Measurements from ENCODE around the gene HIGD1B. TPM values are rescaled to one million over a fixed set of nuclear protein-coding genes. Genes with fewer than 3 reads are reported as not detected.

The HIGD1B gene
- total RNA-seq, 5 donors from 2014 or later (not counting 1 experiment from before 2014, with no cell fraction given): not detected

GRCh38 chr17:44826123-44826790 is 21.4 kb upstream of the HIGD1B start:
- CTCF ChIA-PET: interaction anchor here in 1 of 2 donors (0.6 kb wide), 1 partner anchor 917 kb away, joined by 3 read pairs; no protein-coding TSS in a partner anchor
- ATAC-seq (replicated peaks in 1 of 4) (no peak), DNase-seq (no peak)
- WGBS (ENCODE audit: insufficient coverage): 90% methylated on average over 7 of the region's 15 CpGs
- Mint-ChIP-seq H3K4me1 (peaks cover 9 to 15% (median 11%) of the 10 kb centered on the region in 3 donors), H3K36me3 (no peaks in the 10 kb centered on the region), H3K4me3 (no peak overlapping the region), H3K27me3 (peaks cover 24 to 59% of the 10 kb centered on the region in 2 donors), H3K9me3 (no peaks in the 10 kb centered on the region), H3K27ac (no peak overlapping the region)
- POLR2A ChIA-PET: no interaction called here
- Histone ChIP-seq H3K36me3 (ENCODE audit: control insufficient read depth in 2 of 2, extremely low read depth in 1 of 2, insufficient read depth in 1 of 2, low read length in 1 of 2) (no peaks in the 10 kb centered on the region), H3K9me3 (no peaks in the 10 kb centered on the region), H3K4me1 (ENCODE audit: control insufficient read depth in 1 of 2, extremely low read depth in 1 of 2, insufficient read depth in 2 of 2, low read length in 2 of 2) (peaks cover 4 to 11% of the 10 kb centered on the region in 2 experiments), H3K27me3 (replicated peaks in 1 of 2; ENCODE audit: control insufficient read depth in 2 of 2, extremely low read depth in 1 of 2, insufficient read depth in 2 of 2, low read length in 1 of 2) (peaks cover 8 to 62% of the 10 kb centered on the region in 2 experiments), H3K27ac (ENCODE audit: low read length) (no peak overlapping the region), H3K4me3 (ENCODE audit: control insufficient read depth in 1 of 2, extremely low read depth in 1 of 2, low read length in 1 of 2) (no peak overlapping the region)

GRCh38 chr17:44827863-44828262 is 19.8 kb upstream of the HIGD1B start:
- WGBS (ENCODE audit: insufficient coverage): no CpG with 5 or more reads among the region's 1 CpG
- Histone ChIP-seq H3K4me1 (ENCODE audit: control insufficient read depth in 1 of 2, extremely low read depth in 1 of 2, insufficient read depth in 2 of 2, low read length in 2 of 2) (peaks cover 4 to 11% of the 10 kb centered on the region in 2 experiments), H3K27ac (ENCODE audit: low read length) (no peak overlapping the region), H3K9me3 (no peaks in the 10 kb centered on the region), H3K36me3 (ENCODE audit: control insufficient read depth in 2 of 2, extremely low read depth in 1 of 2, insufficient read depth in 1 of 2, low read length in 1 of 2) (no peaks in the 10 kb centered on the region), H3K27me3 (replicated peaks in 1 of 2; ENCODE audit: control insufficient read depth in 2 of 2, extremely low read depth in 1 of 2, insufficient read depth in 2 of 2, low read length in 1 of 2) (peaks cover 8 to 74% of the 10 kb centered on the region in 2 experiments), H3K4me3 (ENCODE audit: control insufficient read depth in 1 of 2, extremely low read depth in 1 of 2, low read length in 1 of 2) (no peak overlapping the region)
- ATAC-seq (replicated peaks in 1 of 4) (no peak), DNase-seq (no peak)
- Mint-ChIP-seq H3K36me3 (no peaks in the 10 kb centered on the region), H3K27me3 (peaks cover 27 to 71% of the 10 kb centered on the region in 2 donors), H3K9me3 (no peaks in the 10 kb centered on the region), H3K27ac (no peak overlapping the region), H3K4me3 (no peak overlapping the region), H3K4me1 (peaks cover 9 to 15% (median 11%) of the 10 kb centered on the region in 3 donors)
- CTCF ChIA-PET: no interaction called here
- POLR2A ChIA-PET: no interaction called here

GRCh38 chr17:44828919-44829522 is 18.7 kb upstream of the HIGD1B start:
- H3K27ac ChIP-seq (ENCODE audit: low read length): no peak overlapping the region
- Mint-ChIP-seq H3K27ac (peak overlapping the region in 1 of 2 donors; percentile 4), H3K36me3 (no peaks in the 10 kb centered on the region), H3K4me3 (peak overlapping the region; percentile 78 to 81 (median 79)), H3K27me3 (peaks cover 31 to 76% of the 10 kb centered on the region in 2 donors), H3K4me1 (peaks cover 9 to 15% (median 11%) of the 10 kb centered on the region in 3 donors), H3K9me3 (no peaks in the 10 kb centered on the region)
- peaks cover 8 to 68% of the 10 kb centered on the region in 2 experiments for H3K27me3 ChIP-seq (replicated peaks in 1 of 2; ENCODE audit: control insufficient read depth in 2 of 2, extremely low read depth in 1 of 2, insufficient read depth in 2 of 2, low read length in 1 of 2)
- peaks cover 4 to 11% of the 10 kb centered on the region in 2 experiments for H3K4me1 ChIP-seq (ENCODE audit: control insufficient read depth in 1 of 2, extremely low read depth in 1 of 2, insufficient read depth in 2 of 2, low read length in 2 of 2)
- no peaks in the 10 kb centered on the region for H3K36me3 ChIP-seq (ENCODE audit: control insufficient read depth in 2 of 2, extremely low read depth in 1 of 2, insufficient read depth in 1 of 2, low read length in 1 of 2)
- ChIA-PET CTCF (no interaction called here), POLR2A (interaction anchor here in 1 of 2 donors (0.5 kb wide), 1 partner anchor 142 kb away, joined by 5 read pairs; no protein-coding TSS in a partner anchor)
- H3K4me3 ChIP-seq (ENCODE audit: control insufficient read depth in 1 of 2, extremely low read depth in 1 of 2, low read length in 1 of 2): peak overlapping the region; percentile 24 to 70
- H3K9me3 ChIP-seq: no peaks in the 10 kb centered on the region
- WGBS (ENCODE audit: insufficient coverage): 5% methylated on average over 18 of the region's 21 CpGs
- DNase-seq: peak in 8 of 35 experiments; percentile 5 to 33 (median 9)
- ATAC-seq (replicated peaks in 1 of 4): peak in 3 of 4 experiments; percentile 13 to 40 (median 24)

- Histone ChIP-seq H3K27ac (ENCODE audit: low read length) (no peak within 1 kb of the TSS), H3K27me3 (replicated peaks in 1 of 2; ENCODE audit: control insufficient read depth in 2 of 2, extremely low read depth in 1 of 2, insufficient read depth in 2 of 2, low read length in 1 of 2) (peaks cover 8 to 67% of the 10 kb centered on the region in 2 experiments), H3K4me3 (ENCODE audit: control insufficient read depth in 1 of 2, extremely low read depth in 1 of 2, low read length in 1 of 2) (peak within 1 kb of the TSS; percentile 24 to 70), H3K9me3 (no peaks in the 10 kb centered on the region), H3K36me3 (ENCODE audit: control insufficient read depth in 2 of 2, extremely low read depth in 1 of 2, insufficient read depth in 1 of 2, low read length in 1 of 2) (no peaks in the 10 kb centered on the region), H3K4me1 (ENCODE audit: control insufficient read depth in 1 of 2, extremely low read depth in 1 of 2, insufficient read depth in 2 of 2, low read length in 2 of 2) (peaks cover 4 to 11% of the 10 kb centered on the region in 2 experiments)
- peak in 10 of 35 experiments; percentile 3 to 26 (median 10) for DNase-seq
- no peaks in the 10 kb centered on the region for H3K9me3 Mint-ChIP-seq
- H3K27me3 Mint-ChIP-seq: peaks cover 32 to 73% of the 10 kb centered on the region in 2 donors
- H3K27ac Mint-ChIP-seq: peak within 1 kb of the TSS in 1 of 2 donors; percentile 4
- ChIA-PET CTCF (no interaction called here), POLR2A (interaction anchor here in 1 of 2 donors (0.5 kb wide), 1 partner anchor 141 kb away, joined by 5 read pairs; no protein-coding TSS in a partner anchor)
- peak; percentile 51 to 65 (median 58) for ATAC-seq (replicated peaks in 1 of 4)
- WGBS (ENCODE audit: insufficient coverage): under 1% methylated on average over 117 of the region's 123 CpGs
- H3K36me3 Mint-ChIP-seq: no peaks in the 10 kb centered on the region
- peaks cover 9 to 15% (median 11%) of the 10 kb centered on the region in 3 donors for H3K4me1 Mint-ChIP-seq
- H3K4me3 Mint-ChIP-seq: peak within 1 kb of the TSS; percentile 78 to 81 (median 79)
Observed at GRCh38 chr17:44829523-44830358, 17.9 kb upstream of the HIGD1B start, which contains the start of gene GJC1. Gene GJC1 (minus strand): TSS chr17:44830287. CDS start chr17:44805817, 24,470 bp downstream.

GRCh38 chr17:44830359-44831288 is 17.1 kb upstream of the HIGD1B start:
- Mint-ChIP-seq H3K27ac (no peak overlapping the region), H3K9me3 (no peaks in the 10 kb centered on the region), H3K4me1 (peaks cover 9 to 15% (median 11%) of the 10 kb centered on the region in 3 donors), H3K27me3 (peaks cover 32 to 75% of the 10 kb centered on the region in 2 donors), H3K4me3 (peak overlapping the region; percentile 66 to 81 (median 76)), H3K36me3 (no peaks in the 10 kb centered on the region)
- no peaks in the 10 kb centered on the region for H3K9me3 ChIP-seq
- no peaks in the 10 kb centered on the region for H3K36me3 ChIP-seq (ENCODE audit: control insufficient read depth in 2 of 2, extremely low read depth in 1 of 2, insufficient read depth in 1 of 2, low read length in 1 of 2)
- H3K4me3 ChIP-seq (ENCODE audit: control insufficient read depth in 1 of 2, extremely low read depth in 1 of 2, low read length in 1 of 2): peak overlapping the region; percentile 10 to 55
- peak; percentile 33 to 56 (median 48) for ATAC-seq (replicated peaks in 1 of 4)
- ChIA-PET CTCF (no interaction called here), POLR2A (interaction anchor here in 1 of 2 donors (0.7 kb wide), 1 partner anchor 1182 kb away, joined by 4 read pairs; no protein-coding TSS in a partner anchor)
- peak in 8 of 35 experiments; percentile 6 to 31 (median 16) for DNase-seq
- 3% methylated on average over 53 of the region's 58 CpGs for WGBS (ENCODE audit: insufficient coverage)
- no peak overlapping the region for H3K27ac ChIP-seq (ENCODE audit: low read length)
- H3K4me1 ChIP-seq (ENCODE audit: control insufficient read depth in 1 of 2, extremely low read depth in 1 of 2, insufficient read depth in 2 of 2, low read length in 2 of 2): peaks cover 4 to 11% of the 10 kb centered on the region in 2 experiments
- peaks cover 8 to 66% of the 10 kb centered on the region in 2 experiments for H3K27me3 ChIP-seq (replicated peaks in 1 of 2; ENCODE audit: control insufficient read depth in 2 of 2, extremely low read depth in 1 of 2, insufficient read depth in 2 of 2, low read length in 1 of 2)
